SK-N-SH treated with all-trans-retinoic acid at 6 μM for 48 hours (cell line): Measurements from ENCODE around the gene COBL.

Experiments used
- ESRRG ChIP-seq: fragments of 250-450 bp; sonication (Bioruptor Pico); IDR thresholded peaks from 2 replicates; pipeline ENCODE4 v1.6.1; 2021; ENCODE audit warnings: mild to moderate bottlenecking
- ISL1 ChIP-seq: fragments of 250-450 bp; sonication (Bioruptor Pico); IDR thresholded peaks from 2 replicates; pipeline ENCODE4 v2.1.2; 2022; ENCODE audit warnings: mild to moderate bottlenecking, moderate library complexity
- ZFP3 ChIP-seq: fragments of 250-450 bp; sonication (Bioruptor Pico); IDR thresholded peaks from 2 replicates; pipeline ENCODE4 v1.5.0; 2020; ENCODE audit warnings: mild to moderate bottlenecking, moderate library complexity
- ZFP30 ChIP-seq: fragments of 450-650 bp; formaldehyde crosslinking; IDR thresholded peaks from 2 replicates; pipeline ENCODE4 v1.5.0; 2022; ENCODE audit warnings: mild to moderate bottlenecking, moderate library complexity
- TF ChIP-seq, protein P1 (sequence below): fragments of 250-450 bp; sonication (Bioruptor Pico); IDR thresholded peaks from 2 replicates; pipeline ENCODE4 v1.5.1; 2021; ENCODE audit warnings: mild to moderate bottlenecking, moderate library complexity

DNA sequence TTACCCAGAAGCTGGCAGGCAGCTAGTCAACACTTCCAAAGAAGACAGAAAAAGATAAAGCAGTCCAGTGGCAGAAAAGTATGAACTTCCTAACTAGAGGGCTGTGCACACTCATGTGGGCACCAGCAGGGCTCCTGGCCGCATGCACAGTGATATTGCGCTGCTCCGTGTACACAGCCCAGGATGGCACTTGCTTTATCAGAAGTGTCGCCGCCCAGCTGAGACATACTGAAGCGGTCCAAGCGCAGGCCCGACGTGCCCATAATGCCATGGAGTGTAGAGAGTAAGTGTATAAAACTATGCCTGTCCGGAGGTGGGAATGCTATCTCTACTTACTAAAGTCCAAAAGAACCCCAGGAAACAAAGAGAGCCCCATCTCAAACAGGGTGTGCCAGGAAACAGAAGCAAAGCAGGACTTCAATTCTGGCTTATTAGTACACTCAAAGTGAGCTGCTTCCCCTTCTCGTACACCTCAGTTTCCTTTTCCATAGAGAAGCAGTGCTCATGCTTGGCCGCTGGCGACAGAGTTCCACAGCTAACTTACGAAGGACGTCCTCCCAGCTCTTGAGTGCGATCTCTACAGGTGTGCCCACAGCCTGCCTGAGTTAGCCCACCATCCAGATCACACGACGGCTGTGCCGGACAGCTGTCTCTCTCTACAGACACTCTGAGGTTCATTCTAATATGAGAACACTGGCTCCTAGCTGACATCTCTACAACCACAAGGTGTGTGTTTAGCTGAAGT, 234.3 kb downstream of the COBL start:
- no peak for TF ChIP-seq ESRRG (CRISPR knock-in tag)
- no peak for TF ChIP-seq ISL1
- TF ChIP-seq ZFP3 (CRISPR knock-in tag), result no peak
- TF ChIP-seq ZFP30 (CRISPR knock-in tag), result no peak
- TF ChIP-seq, protein P1, sequence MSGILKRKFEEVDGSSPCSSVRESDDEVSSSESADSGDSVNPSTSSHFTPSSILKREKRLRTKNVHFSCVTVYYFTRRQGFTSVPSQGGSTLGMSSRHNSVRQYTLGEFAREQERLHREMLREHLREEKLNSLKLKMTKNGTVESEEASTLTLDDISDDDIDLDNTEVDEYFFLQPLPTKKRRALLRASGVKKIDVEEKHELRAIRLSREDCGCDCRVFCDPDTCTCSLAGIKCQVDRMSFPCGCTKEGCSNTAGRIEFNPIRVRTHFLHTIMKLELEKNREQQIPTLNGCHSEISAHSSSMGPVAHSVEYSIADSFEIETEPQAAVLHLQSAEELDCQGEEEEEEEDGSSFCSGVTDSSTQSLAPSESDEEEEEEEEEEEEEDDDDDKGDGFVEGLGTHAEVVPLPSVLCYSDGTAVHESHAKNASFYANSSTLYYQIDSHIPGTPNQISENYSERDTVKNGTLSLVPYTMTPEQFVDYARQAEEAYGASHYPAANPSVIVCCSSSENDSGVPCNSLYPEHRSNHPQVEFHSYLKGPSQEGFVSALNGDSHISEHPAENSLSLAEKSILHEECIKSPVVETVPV (CRISPR knock-in tag), result no peak
